GM21526 (cell line): ENCODE results near the gene ZBED1.
"Not testable (repeated sequence)": the region's sequence is repeated elsewhere in the genome, so short reads cannot be mapped to it uniquely, and the experiment has no call there.

Experiments used
- ATAC-seq: cut with Tn5 transposase; IDR thresholded peaks from one replicate; pipeline ENCODE4 v1.9.1; 2021; ENCODE audit warnings: moderate library complexity; ENCODE audit not compliant: unreplicated experiment, low FRiP score

ZBED1 gene

DNA sequence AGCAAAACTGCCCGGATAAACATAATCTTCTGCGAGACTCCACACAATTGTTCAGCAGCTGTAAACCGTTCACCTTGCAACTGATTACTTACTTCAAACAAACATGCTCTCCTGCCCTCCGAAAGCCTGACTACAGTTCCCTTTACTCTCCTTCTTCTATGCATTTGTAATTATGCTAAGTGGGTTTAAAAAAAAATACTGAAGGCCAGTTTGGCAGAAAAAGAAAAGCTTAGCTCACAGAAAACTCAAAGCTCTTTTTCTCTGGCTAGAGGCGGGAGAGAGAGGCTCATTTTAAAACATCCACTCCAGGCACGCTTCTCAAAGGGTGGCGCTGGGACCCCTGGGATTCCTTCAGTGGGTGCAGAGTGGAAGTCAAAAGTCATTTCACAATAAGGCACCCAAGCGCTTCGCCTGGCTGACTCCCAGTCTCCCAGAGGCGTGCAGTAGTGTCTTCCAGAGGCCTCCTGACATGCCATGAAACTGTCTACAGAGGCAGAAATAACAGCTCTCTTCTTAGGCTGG lies 1.9 kb downstream of the ZBED1 start:
- ATAC-seq = no peak

DNA sequence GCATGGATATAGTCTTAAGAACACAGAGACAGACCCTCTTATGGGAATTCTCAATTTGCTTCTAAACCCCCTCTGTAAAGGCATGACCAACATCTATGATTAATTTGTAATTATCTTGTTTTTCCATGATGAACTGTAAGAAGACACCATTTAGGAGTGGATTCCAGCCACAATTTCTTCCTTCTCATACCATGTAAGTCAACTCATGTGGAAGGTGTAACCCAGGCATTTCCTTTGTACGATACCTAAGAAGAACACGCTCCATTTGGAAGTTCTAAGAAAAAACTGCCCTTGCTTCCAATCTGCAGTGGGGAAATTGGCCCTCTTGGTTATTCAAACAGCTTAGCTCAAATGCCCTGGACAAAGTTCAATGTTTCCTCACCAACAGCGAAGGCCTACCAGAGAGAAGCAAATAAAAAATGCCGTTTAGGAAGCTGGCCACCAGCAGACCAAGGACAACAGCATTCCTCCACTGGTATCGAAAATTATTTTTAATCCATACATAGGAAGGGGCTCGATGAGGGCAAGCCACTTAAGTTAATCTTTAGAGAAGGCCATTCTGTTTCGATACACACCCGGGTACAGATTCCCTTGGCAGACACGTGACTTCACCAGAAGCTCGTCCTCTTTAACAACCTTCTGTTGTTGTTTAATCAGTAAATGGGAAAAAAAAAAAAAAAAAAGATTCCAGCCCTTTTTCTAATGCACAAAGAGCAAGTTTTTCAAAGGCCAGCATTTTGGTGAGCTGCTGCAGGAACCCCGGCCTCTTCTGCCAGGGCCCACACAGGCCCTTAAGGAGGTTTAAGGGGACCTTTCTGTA lies 2.6 kb downstream of the ZBED1 start:
- no peak for ATAC-seq

DNA sequence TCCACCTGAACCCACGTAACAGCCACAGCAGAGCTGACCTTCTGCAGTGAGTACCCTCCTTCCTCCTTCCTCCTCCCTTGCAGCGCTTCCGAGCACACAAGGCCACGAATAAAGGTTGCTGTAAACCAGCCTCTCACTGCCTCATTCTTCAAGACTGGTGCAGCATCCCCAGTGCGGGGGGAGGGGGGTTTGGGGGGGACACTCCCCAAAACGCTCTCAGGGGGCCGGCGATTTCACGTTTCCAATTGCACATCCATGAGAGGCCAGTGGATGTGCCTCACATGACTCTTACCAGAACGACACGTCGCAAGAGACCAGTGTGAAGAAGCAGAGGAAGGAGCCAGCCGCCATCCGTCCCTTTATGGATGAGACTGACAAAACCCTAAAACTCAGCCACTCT lies 5.2 kb downstream of the ZBED1 start:
- no peak for ATAC-seq

DNA sequence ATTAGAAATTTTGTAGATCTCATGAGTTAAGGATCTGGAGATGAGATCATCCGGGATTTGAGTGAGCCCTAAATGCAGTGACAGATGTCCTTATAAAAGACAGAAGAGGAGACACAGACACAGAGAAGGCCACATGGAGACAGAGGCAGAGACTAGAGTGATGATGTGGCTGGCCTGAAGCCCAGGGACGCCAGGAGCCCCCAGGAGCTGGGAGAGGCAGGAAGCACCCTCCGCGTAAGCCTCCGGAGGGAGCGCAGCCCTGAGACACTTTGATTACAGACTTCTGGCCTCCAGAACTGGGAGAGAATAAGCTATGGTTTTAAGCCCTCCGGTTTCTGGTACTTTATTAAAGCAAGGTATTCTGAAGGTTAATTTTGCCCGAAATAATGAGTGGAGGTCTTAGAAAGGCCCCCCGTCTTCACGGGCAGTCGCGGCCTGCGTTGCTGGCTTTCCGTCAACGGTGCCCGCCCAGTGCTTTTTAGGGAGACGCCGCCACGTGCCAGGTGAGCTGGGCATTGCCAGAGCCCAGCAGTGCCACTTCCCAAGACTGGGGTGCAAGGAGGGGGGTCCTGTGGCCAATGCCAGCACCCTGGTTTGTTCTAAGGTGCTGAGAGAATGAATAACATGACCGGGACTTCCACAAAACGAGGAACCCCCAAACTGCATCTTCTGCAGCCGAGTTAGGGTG lies 8.1 kb downstream of the ZBED1 start:
- no peak for ATAC-seq

DNA sequence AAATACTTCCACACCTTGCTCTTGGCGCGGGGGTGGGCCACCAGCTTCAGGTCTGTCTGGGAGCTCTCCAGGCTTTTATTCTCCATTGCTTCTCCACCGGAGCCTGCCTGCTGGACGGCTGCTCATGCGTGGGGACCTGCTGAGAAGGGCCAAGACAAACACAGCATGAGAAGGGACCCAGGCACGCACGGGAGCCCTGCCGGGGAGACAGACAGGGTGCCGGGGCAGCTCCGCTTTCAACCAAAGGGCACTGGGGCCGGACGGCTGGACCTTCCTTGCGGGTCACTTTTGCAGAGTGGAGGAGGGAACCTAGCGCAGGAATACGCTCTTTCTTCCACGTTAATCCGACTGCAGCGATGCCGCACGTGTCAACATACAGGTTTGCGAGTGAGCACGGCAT lies 10.1 kb downstream of the ZBED1 start:
- no peak for ATAC-seq

DNA sequence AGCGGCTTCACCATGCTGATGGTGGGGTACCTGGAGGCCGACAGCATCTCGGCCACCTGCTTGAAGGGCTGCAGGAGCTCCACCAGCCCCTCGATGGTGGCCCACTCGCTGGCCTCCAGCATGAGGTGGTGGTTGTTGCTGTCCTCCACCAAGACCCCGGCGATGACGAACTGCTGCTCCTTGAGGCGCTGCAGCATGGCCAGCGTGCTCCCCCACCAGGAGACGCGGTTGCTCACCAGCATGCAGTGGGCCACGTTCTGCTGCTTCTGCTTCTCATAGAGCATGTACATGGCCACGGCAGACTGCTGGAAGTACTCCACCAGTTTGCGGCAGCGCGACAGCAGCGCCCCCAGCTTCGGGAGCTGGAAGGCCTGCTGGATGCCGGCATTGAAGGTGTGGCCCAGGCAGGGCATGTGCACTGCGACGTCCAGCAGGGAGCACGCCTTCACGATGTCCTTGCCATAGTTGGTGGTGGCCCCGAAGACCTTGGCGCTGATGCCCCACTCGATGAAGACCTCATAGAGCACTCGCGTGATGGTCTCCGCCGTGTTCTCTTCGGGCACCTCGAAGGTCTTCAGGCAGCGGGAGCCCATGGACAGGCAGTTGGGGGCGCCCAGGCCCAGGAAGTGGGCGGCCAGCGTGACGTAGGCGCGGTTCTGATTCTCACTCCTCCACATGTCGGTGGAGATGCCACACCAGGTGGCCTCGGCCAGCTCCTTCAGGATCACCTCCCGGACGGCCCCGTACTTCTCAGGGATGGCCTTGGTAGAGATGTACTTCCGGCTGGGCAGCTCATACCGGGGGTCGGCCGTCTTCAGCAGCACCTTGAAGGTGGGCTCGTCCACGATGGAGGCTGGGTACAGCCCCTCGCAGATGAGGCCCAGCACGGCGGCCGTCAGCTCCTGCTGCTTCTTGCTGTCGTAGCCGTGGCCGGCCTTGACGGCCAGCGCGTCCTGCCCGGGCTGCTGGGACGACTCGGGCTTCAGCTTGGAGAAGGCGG lies 11.0 kb downstream of the ZBED1 start:
- ATAC-seq = no peak

DNA sequence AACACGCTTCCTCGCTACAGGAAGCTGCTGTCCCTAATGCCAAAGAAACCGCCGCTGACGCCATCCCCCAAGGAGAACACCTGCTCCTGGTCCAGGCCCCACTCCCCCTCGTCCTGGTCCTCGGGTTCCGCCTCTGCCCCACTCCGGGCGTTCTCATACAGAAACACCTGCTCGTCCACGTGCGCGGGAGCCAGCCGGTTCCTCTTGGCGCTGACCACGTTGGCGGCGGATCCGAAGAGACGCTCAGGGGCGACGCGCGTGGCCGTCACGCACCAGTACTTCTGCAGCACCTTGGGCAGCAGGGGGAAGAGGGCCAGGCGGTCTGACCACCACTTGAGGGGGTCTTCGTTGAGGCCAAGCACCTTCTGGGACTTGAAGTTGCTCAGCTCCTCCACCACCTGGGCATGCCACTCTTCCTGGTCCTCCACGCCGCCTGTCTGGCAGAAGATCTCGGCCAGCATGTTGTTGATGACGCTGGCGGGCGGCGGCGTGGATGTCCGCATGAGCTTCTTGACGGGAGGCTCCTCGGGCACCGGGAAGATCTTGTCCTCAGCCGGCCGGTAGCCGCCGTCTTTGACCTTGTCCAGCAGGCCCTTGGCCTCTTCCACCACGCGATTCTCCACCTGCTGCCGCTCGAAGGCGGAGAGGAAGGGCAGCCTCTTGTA lies 12.0 kb downstream of the ZBED1 start:
- ATAC-seq = no peak

DNA sequence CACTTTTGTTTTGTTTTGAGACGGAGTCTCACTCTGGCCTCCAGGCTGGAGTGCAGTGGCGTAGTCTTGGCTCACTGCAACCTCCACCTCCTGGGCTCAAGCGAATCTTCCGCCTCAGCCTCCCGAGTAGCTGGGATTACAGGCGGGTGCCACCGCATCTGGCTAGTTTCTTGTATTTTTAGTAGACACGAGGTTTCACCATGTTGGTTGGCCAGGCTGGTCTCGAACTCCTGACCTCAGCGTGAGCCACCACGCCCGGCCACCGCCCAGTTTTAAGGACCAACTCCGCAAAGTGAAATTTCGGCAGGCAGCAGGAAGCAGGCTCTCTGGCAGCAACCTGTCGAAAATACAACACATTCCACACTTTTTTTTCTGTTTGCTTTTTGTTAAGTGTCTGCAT lies 13.4 kb downstream of the ZBED1 start:
- no peak for ATAC-seq

DNA sequence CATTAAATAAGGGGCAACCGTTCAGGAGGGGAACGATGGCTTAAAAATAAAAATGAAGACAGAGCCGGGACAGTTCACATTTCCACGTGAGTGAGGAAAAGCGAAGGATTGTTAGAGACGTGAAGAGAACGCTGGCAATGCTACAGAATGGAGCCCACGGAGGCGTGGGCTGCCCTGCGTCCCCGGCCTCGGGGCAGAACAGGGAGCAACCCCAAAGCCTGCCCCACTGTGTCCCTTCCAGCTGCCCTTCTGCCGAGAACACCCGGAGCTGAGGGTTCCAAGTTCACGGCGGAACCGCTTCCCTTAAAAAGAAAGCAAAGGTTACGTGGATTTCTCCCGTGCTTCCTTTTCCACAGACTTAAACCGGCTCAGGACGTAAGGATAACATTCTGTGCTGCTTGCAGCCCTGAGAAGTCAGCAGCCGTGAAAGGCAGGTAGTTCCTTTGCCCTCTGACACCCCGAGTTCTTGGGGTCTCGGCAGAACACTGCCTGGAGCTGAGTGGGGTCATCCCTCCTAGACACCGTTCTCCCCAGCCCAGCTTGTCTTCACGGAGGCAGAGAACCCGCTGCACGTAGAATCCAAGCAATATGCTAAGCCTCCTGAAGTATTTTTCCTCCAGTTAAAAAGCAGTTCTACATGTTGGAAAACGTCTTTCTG lies 14.2 kb downstream of the ZBED1 start:
- ATAC-seq = no peak

DNA sequence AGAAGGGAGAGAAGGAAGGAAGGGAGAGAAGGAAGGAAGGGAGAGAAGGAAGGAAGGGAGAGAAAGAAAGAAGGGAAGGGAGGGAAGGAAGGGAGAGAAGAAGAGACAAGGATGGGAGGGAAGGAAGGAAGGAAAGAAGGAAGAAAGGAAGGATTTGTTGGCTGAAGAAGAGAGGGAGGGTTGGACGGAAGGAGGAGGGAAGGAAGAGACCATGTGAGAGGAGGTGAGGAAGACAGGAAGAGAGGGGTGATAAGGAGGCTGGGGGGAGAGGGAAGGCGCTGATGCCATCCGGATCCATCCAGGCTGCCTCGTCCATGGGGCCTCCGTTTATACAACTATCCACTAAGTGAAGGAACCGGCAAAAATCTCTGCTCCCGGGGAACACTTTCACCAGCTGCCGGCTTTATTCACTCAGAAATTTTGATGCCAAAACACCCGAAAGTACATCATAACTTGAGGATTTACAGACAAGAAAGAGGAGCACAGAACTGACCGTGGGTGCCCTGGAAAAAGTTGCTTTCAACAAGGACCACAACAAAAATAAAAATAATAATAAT lies 14.9 kb downstream of the ZBED1 start:
- ATAC-seq = no peak

DNA sequence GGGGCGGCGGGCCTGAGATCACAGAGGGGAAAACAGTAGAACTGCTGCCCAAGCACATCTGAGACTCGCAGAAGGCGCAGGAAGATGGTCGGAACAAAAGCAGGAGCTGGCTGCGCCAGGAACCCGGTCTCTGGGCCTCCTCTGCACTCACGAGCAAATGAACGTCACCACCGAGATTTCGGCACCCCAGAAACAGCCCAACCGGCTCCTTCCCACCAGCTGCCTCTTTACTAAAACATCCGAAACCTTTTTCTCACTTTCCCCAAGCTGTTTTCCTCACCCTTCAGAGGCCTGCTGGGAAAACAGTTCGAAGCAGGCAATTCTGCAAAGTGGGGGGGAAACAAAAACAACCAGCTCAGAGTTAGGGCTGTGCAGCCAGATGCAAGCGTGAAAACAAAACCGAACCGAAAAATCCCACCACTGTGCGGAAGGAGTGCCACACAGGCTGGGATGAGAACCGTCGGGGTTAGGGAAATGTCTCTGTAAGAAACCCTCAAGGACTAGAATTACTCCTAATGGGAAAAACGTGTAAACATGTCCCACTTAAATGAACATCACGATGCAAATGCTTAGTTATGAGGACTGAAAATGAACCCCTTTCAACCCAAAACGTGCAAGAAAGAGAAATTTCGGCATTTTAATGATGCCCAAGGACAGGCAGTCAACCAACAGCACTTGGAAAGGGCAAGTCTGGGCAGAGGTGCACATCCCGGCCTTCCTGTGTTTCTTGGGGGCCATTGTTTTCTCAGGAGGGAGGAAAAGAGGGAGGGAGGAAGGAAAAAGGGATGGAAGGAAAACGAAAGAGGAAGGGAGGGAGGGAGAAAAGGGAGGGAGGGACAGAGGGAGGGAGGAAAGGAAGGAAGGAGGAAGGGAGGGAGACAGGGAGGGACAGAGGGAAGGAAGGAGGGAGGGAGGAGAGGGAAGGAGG lies 15.8 kb downstream of the ZBED1 start:
- no peak for ATAC-seq

DNA sequence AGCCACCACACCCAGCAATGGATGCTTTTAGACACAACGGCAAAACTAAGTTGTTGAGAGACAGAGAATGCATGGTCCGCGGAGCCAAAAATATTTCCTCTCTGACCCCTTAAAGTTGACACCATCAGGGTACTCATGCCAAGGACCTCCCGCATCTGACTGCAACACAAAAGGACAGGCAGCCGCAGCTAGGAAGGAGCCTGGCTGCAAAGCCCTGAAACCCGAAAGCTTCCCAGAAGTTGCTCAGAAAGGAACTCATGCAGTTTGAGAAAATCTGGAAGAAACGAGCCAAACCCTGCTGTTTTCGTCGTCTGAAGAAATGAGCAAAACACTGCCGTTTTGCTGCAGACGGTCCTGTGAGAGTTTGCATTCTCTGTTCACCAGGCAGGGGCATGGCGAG lies 16.5 kb downstream of the ZBED1 start:
- ATAC-seq = no peak

DNA sequence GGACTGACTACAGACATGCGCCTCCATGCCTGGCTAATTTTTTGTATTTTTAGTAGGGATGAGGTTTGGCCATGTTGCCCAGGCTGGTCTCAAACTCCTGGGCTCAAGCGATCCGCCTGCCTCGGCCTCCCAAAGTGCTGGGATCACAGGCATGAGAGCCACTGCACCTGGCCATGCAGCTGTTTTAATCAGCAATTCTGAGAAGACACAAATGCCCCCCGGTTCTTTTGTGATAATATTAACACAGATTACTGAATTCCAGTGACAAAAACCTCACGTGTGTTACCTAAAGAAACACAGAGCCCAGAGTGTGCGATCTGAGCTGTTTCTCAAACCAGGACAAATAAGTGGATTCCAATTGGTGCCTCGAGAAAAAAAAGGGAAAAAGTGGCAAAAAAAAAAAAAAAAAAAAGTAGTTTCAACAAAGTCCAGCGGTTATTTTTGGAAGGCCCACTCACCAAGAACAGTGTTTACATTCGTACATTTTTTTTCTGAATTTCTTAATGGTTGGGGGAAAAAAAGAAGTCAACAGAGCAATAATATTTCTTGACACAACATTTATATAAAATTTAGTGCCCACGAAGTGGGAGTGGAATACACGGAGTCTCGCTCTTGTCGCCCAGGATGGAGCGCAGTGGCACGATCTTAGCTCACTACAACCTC lies 17.2 kb downstream of the ZBED1 start:
- ATAC-seq = no peak

DNA sequence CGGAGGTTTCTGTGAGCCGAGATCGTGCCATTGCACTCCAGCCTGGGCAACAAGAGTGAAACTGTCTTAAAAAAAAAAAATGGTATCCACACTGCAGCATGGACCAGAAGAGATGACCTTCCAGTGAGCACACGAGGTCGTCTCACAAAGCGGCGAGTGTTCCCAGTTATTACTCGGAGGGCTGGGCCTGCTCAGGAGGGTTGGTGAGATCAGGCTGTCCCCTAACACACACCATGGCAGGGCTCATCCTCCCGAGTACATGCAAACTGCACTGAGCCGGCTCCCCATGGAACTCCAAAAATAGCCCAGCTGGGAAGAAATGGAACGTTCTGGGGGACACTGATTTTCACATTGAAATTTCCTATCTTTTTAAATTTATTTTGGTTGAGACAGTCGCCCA lies 19.2 kb downstream of the ZBED1 start:
- ATAC-seq = not testable (repeated sequence)

DNA sequence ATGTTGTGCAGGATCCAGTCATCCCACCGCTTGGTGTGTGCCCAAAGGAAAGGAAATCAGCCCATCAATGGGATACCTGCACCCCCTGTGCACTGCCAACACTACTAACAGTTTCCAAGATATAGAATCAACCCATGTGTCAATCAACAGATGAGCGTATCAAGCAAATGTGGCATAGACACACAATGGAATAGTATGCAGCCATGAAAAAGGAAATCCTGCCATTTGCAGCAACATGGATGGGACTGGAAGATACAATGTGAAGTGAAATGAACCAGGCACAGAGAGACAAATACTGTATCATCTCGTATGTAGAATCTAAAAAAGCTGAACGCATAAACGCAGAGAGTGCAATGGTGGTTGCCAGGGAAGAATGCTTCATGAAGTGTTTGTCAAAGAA lies 20.8 kb downstream of the ZBED1 start:
- ATAC-seq = not testable (repeated sequence)

DNA sequence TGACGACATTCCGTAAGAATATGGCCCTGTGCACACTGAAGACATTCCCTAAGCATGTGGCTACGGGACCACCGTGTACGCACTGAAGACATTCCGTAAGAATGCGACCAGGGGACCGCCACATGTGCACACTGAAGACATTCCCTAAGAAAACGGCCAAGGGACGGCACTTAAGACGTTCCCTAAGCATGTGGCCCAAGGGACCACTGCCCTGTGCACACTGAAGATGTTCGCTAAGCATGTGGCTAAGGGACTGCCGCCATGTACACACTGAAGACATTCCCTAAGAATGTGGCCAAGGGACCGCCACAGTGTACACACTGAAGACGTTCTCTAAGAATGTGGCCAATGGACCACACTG lies 21.4 kb downstream of the ZBED1 start:
- no peak for ATAC-seq

DNA sequence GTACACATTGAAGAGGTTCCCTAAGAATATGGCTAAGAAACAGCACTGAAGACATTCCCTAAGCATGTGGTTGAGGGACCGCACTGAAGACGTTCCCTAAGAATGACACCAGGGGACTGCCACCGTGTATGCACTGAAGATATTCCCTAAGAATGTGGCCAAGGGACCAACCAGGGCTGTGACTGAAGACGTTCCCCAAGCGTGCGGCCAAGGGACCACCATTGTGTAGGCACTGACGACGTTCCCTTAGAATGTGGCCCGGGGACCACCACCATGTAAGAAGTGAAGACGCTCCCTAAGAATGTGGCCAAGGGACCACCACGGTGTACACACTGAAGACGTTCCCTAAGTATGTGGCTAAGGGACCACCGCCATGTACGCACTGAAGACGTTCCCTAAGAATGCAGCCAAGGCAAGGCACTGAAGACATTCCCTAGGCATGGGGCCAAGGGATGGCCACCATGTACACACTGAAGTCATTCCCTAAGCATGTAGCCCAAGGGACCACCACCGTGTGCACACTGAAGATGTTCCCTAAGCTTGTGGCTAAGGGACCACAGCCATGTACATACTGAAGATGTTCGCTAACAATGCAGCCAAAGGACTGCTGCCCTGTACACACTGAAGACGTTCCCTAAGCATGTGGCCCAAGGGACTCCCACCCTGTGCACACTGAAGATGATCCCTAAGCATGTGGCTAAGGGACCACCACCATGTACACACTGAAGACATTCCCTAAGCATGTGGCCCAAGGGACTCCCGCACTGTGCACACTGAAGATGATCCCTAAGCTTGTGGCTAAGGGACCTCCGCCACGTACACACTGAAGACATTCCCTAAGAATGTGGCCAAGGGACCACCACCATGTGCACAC lies 22.0 kb downstream of the ZBED1 start:
- ATAC-seq = no peak
